WTC11 (cell line): ENCODE results near the gene RILP.

Experiments used
- AFF4 ChIP-seq: sonication (generic); formaldehyde crosslinking; IDR thresholded peaks from 2 replicates; pipeline ENCODE4 v1.8.1; 2023; ENCODE audit warnings: mild to moderate bottlenecking, missing genetic modification reagents, borderline replicate concordance
- ATF6 ChIP-seq: sonication (generic); formaldehyde crosslinking; IDR thresholded peaks from 2 replicates; pipeline ENCODE4 v1.8.1; 2023; ENCODE audit warnings: mild to moderate bottlenecking, missing genetic modification reagents
- CTCF ChIP-seq: fragments of 200-600 bp; IDR thresholded peaks from 2 replicates; pipeline ENCODE4 v1.8.0; 2022; ENCODE audit warnings: antibody characterized with exemption
- E2F1 ChIP-seq: sonication (generic); formaldehyde crosslinking; IDR thresholded peaks from 2 replicates; pipeline ENCODE4 v1.8.0; 2022; ENCODE audit warnings: mild to moderate bottlenecking, missing genetic modification reagents
- HMGXB4 ChIP-seq: sonication (generic); formaldehyde crosslinking; IDR thresholded peaks from 2 replicates; pipeline ENCODE4 v1.8.1; 2023; ENCODE audit warnings: mild to moderate bottlenecking, moderate library complexity, missing genetic modification reagents
- NFYB ChIP-seq: sonication (generic); formaldehyde crosslinking; conservative IDR thresholded peaks from 2 replicates; pipeline ENCODE4 v1.8.0; 2022; ENCODE audit warnings: low read depth, missing genetic modification reagents
- NR1H2 ChIP-seq: sonication (generic); formaldehyde crosslinking; IDR thresholded peaks from 2 replicates; pipeline ENCODE4 v1.9.0; 2021; ENCODE audit warnings: mild to moderate bottlenecking, moderate library complexity, missing genetic modification reagents
- SP1 ChIP-seq: sonication (generic); formaldehyde crosslinking; conservative IDR thresholded peaks from 2 replicates; pipeline ENCODE4 v1.8.1; 2022; ENCODE audit warnings: missing genetic modification reagents
- USF2 ChIP-seq: sonication (generic); formaldehyde crosslinking; IDR thresholded peaks from 2 replicates; pipeline ENCODE4 v1.8.1; 2023; ENCODE audit warnings: mild to moderate bottlenecking, missing genetic modification reagents, moderate library complexity
- ZNF317 ChIP-seq: sonication (generic); formaldehyde crosslinking; IDR thresholded peaks from 2 replicates; pipeline ENCODE4 v1.8.1; 2023; ENCODE audit warnings: low read depth, mild to moderate bottlenecking, moderate library complexity, missing genetic modification reagents, borderline replicate concordance
- ZNF512 ChIP-seq: sonication (generic); formaldehyde crosslinking; IDR thresholded peaks from 2 replicates; pipeline ENCODE4 v1.8.1; 2022; ENCODE audit warnings: missing genetic modification reagents, borderline replicate concordance

GRCh38 chr17:1625581-1625980 is 24.1 kb downstream of the RILP start:
- TF ChIP-seq ATF6 (no peak), NR1H2 (CRISPR knock-in tag) (no peak), CTCF (no peak), USF2 (CRISPR knock-in tag) (no peak), E2F1 (CRISPR knock-in tag) (no peak), AFF4 (CRISPR knock-in tag) (no peak), NFYB (CRISPR knock-in tag) (no peak), SP1 (CRISPR knock-in tag) (no peak), ZNF317 (CRISPR knock-in tag) (no peak), HMGXB4 (CRISPR knock-in tag) (no peak), ZNF512 (CRISPR knock-in tag) (no peak)
